ENCODE measurements around the gene PLEKHA6. TPM values are rescaled to one million over a fixed set of nuclear protein-coding genes. Genes with fewer than 3 reads are reported as not detected.
"Not testable (repeated sequence)": the region's sequence is repeated elsewhere in the genome, so short reads cannot be mapped to it uniquely, and the experiment has no call there.

Gene PLEKHA6
- total and polyA plus RNA-seq, 12 donors: 3.3 to 34.9 (median 18.1) TPM

- Histone ChIP-seq H3K27me3 (no peaks in the 10 kb centered on the region), H3K27ac (no peak overlapping the region), H3K4me1 (peaks cover 0 to 13% (median 0%) of the 10 kb centered on the region in 9 donors), H3K9me3 (peaks cover 0 to 3% (median 0%) of the 10 kb centered on the region in 11 donors), H3K36me3 (no peaks in the 10 kb centered on the region), H3K4me3 (no peak overlapping the region)
- intact Hi-C loops (cut with DNase I): no loop called here
- DNase-seq: no peak
- WGBS, 2 donors: 86 to 95% methylated on average over 7 of the region's 7 CpGs
- no peak for ATAC-seq
- no peak for TF ChIP-seq CTCF (IDR thresholded peaks at IDR 0.05)
Measured at GRCh38 chr1:204334455-204334854, 25.3 kb downstream of the PLEKHA6 start.

GRCh38 chr1:204333427-204333826 lies 26.3 kb downstream of the PLEKHA6 start:
- Histone ChIP-seq H3K9me3 (peaks cover 0 to 6% (median 0%) of the 10 kb centered on the region in 11 donors), H3K4me3 (no peak overlapping the region), H3K27ac (no peak overlapping the region), H3K36me3 (no peaks in the 10 kb centered on the region), H3K27me3 (no peaks in the 10 kb centered on the region), H3K4me1 (peaks cover 0 to 13% (median 0%) of the 10 kb centered on the region in 9 donors)
- WGBS, 2 donors: 75 to 85% methylated on average over 2 of the region's 2 CpGs
- TF ChIP-seq CTCF (IDR thresholded peaks at IDR 0.05): no peak
- intact Hi-C loops (cut with DNase I): no loop called here
- DNase-seq: no peak
- ATAC-seq: no peak

GRCh38 chr1:204331847-204332487 lies 27.8 kb downstream of the PLEKHA6 start:
- no peaks in the 10 kb centered on the region for H3K36me3 ChIP-seq
- no peak overlapping the region for H3K4me3 ChIP-seq
- H3K9me3 ChIP-seq: peaks cover 0 to 6% (median 0%) of the 10 kb centered on the region in 11 donors
- H3K27ac ChIP-seq: no peak overlapping the region
- intact Hi-C loops (cut with DNase I): no loop called here
- no peak for DNase-seq
- peaks cover 0 to 13% (median 0%) of the 10 kb centered on the region in 9 donors for H3K4me1 ChIP-seq
- no peak for TF ChIP-seq CTCF (IDR thresholded peaks at IDR 0.05)
- 95 to 96% methylated on average over 13 of the region's 13 CpGs for WGBS, 2 donors
- no peak for ATAC-seq
- H3K27me3 ChIP-seq: no peaks in the 10 kb centered on the region

GRCh38 chr1:204331275-204331674 lies 28.5 kb downstream of the PLEKHA6 start:
- TF ChIP-seq CTCF (IDR thresholded peaks at IDR 0.05): no peak
- intact Hi-C loops (cut with DNase I): no loop called here

GRCh38 chr1:204327870-204328269 lies 31.9 kb downstream of the PLEKHA6 start:
- H3K27ac ChIP-seq; intact Hi-C loops (cut with DNase I); H3K4me1 ChIP-seq; H3K9me3 ChIP-seq; DNase-seq; H3K4me3 ChIP-seq; H3K36me3 ChIP-seq; ATAC-seq; H3K27me3 ChIP-seq: not testable (repeated sequence)
- WGBS, 2 donors: 96 to 97% methylated on average over 3 of the region's 3 CpGs

More at GRCh38 chr1:204331275-204331674, 28.5 kb downstream of the PLEKHA6 start:
- no peak for DNase-seq
- no peak for ATAC-seq
- H3K27ac ChIP-seq: no peak overlapping the region
- 85 to 86% methylated on average over 3 of the region's 3 CpGs for WGBS, 2 donors
- no peaks in the 10 kb centered on the region for H3K27me3 ChIP-seq
- peaks cover 0 to 13% (median 0%) of the 10 kb centered on the region in 9 donors for H3K4me1 ChIP-seq
- H3K9me3 ChIP-seq: peaks cover 0 to 6% (median 0%) of the 10 kb centered on the region in 11 donors
- no peak overlapping the region for H3K4me3 ChIP-seq
- H3K36me3 ChIP-seq: no peaks in the 10 kb centered on the region

Measured in heart right ventricle (tissue), 16 donors.